SK-N-MC (cell line): Measurements from ENCODE around the gene CST6.

ENCODE experiments used
- EZH2 ChIP-seq: fragments of 200-600 bp; sonication (generic); IDR thresholded peaks from one replicate; pipeline ENCODE4 v1.6.1; 2017; ENCODE audit warnings: antibody characterized with exemption
- FOXP2 ChIP-seq: optimal IDR thresholded peaks from 2 replicates; pipeline ENCODE3; 2011; ENCODE audit warnings: mild to moderate bottlenecking, moderate library complexity; ENCODE audit not compliant: insufficient read depth; ENCODE audit errors: extremely low read length, control extremely low read depth
- POLR2AphosphoS5 ChIP-seq: IDR thresholded peaks from 2 replicates; pipeline ENCODE4 v1.6.1; 2012; ENCODE audit warnings: mild to moderate bottlenecking, low read depth, low read length, borderline replicate concordance

DNA sequence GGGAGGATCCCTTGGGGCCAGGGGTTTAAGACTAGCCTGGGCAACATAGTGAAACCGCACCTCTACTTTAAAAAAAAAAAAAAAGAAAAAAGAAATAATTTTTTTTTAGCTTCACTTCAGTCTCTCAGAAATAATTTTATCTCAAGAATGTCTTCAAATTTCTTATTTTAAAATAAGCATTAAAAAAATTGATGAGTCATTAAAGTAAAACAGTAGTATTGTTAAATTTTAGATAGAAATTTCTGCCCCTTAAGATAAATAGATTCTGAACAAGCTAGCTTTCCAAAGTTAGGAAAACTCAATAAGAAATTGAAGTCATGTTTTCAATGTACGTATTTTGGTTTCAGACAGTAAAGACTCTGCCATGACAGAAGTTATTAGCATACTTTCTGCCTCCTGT is 50.6 kb downstream of the CST6 start:
- TF ChIP-seq EZH2 (no peak), POLR2AphosphoS5 (no peak), FOXP2 (no peak)
